A549 (cell line): ENCODE data around the gene MC5R. TPM values are rescaled to one million over a fixed set of nuclear protein-coding genes. Genes with fewer than 3 reads are reported as not detected.

ENCODE experiments used
- ATAC-seq, 2 experiments: fragments of 200-7000 bp in 1 of 2; fragments of >200 bp in 1 of 2; cut with Nextera tagmentation in 1 of 2; cut with Tn5 transposase in 1 of 2; 3 replicates each; pipeline versions ENCODE4 v1.8.0 to v1.9.1; 2018 to 2020; ENCODE audit warnings: mild to moderate bottlenecking in 1 of 2, moderate library complexity in 1 of 2
- CTCF ChIA-PET: fragments of 300-600 bp; sonication (Branson Sonifier 250); formaldehyde crosslinking; extraction: SDS; loops from one replicate; lab custom pipeline; 2021; ENCODE audit warnings: antibody characterized with exemption, inconsistent platforms; lab: Yijun Ruan, JAX
- POLR2A ChIA-PET: fragments of 350-600 bp; formaldehyde crosslinking; extraction: SDS; loops from one replicate; lab custom pipeline; 2021; ENCODE audit warnings: antibody characterized with exemption, inconsistent platforms; lab: Yijun Ruan, JAX
- DNase-seq, 2 experiments: peaks; one replicate each; pipeline versions ENCODE4 v3.0.0 to v3.0.0-alpha.2; 2011 to 2016; ENCODE audit warnings: low read depth in 1 of 2, low spot score in 1 of 2
- FAIRE-seq: peaks from 2 replicates; lab custom pipeline; 2011; peaks lifted over from hg19 to GRCh38; lab: Jason Lieb, UNC
- H3K27ac ChIP-seq, 2 experiments: fragments of >200 bp; sonication (Bioruptor Twin); formaldehyde crosslinking; 3 replicates each; pipeline ENCODE4 v1.5.1; 2016 to 2017
- H3K4me1 ChIP-seq: fragments of >200 bp; sonication (Bioruptor Twin); formaldehyde crosslinking; 3 replicates; pipeline ENCODE4 v1.6.1; 2016
- H3K4me2 ChIP-seq: fragments of >200 bp; sonication (Bioruptor Twin); formaldehyde crosslinking; 3 replicates; pipeline ENCODE4 v1.6.1; 2016
- H3K4me3 ChIP-seq: fragments of >200 bp; sonication (Bioruptor Twin); formaldehyde crosslinking; 3 replicates; pipeline ENCODE4 v1.5.1; 2016
- H3K9me3 ChIP-seq: fragments of >200 bp; sonication (Bioruptor Twin); formaldehyde crosslinking; 3 replicates; pipeline ENCODE4 v1.6.1; 2016
- BCL3 ChIP-seq: fragments of >200 bp; sonication (Bioruptor Twin); formaldehyde crosslinking; IDR thresholded peaks from 3 replicates; pipeline ENCODE4 v1.6.1; 2016
- BHLHE40 ChIP-seq: IDR thresholded peaks from 2 replicates; pipeline ENCODE4 v1.6.1; 2012; ENCODE audit warnings: low read depth, low read length, inconsistent platforms
- CHD4 ChIP-seq: fragments of 200-600 bp; sonication (generic); IDR thresholded peaks from 2 replicates; pipeline ENCODE4 v1.6.1; 2016; ENCODE audit warnings: antibody characterized with exemption, mild to moderate bottlenecking, borderline replicate concordance
- CTCF ChIP-seq: fragments of >200 bp; sonication (Bioruptor Twin); formaldehyde crosslinking; IDR thresholded peaks from 3 replicates; pipeline ENCODE4 v1.5.1; 2016
- ELK1 ChIP-seq: fragments of 150-350 bp; IDR thresholded peaks from 2 replicates; pipeline ENCODE4 v1.6.1; 2014; ENCODE audit warnings: low read depth, mild to moderate bottlenecking, low read length
- FOSB ChIP-seq: fragments of 250-450 bp; sonication (Bioruptor Pico); IDR thresholded peaks from 2 replicates; pipeline ENCODE4 v1.5.0; 2020; ENCODE audit warnings: mild to moderate bottlenecking, moderate library complexity
- FOSL2 ChIP-seq, 2 experiments: fragments of 450-650 bp in 1 of 2; fragments of >200 bp in 1 of 2; sonication (Bioruptor Twin) in 1 of 2; formaldehyde crosslinking; IDR thresholded peaks; 2 replicates each; pipeline versions ENCODE4 v1.5.0 to v1.6.1; 2016 to 2020; ENCODE audit warnings: mild to moderate bottlenecking in 1 of 2, moderate library complexity in 1 of 2
- FOXS1 ChIP-seq: fragments of 250-450 bp; sonication (Bioruptor Pico); IDR thresholded peaks from 2 replicates; pipeline ENCODE4 v1.5.0; 2020; ENCODE audit warnings: mild to moderate bottlenecking, moderate library complexity
- GATA3 ChIP-seq: IDR thresholded peaks from 2 replicates; pipeline ENCODE4 v1.6.1; 2012; ENCODE audit warnings: borderline replicate concordance
- HEYL ChIP-seq: fragments of 250-450 bp; sonication (Bioruptor Pico); IDR thresholded peaks from 2 replicates; pipeline ENCODE4 v1.8.0; 2021; ENCODE audit warnings: mild to moderate bottlenecking, moderate library complexity
- HMGXB4 ChIP-seq: fragments of 250-450 bp; sonication (Bioruptor Pico); IDR thresholded peaks from 2 replicates; pipeline ENCODE4 v1.5.0; 2021; ENCODE audit warnings: mild to moderate bottlenecking, moderate library complexity, borderline replicate concordance
- HOXB5 ChIP-seq: fragments of 250-450 bp; sonication (Bioruptor Pico); IDR thresholded peaks from 2 replicates; pipeline ENCODE4 v1.5.0; 2020; ENCODE audit warnings: mild to moderate bottlenecking, moderate library complexity
- JUNB ChIP-seq: fragments of >200 bp; sonication (Bioruptor Twin); formaldehyde crosslinking; IDR thresholded peaks from 2 replicates; pipeline ENCODE4 v1.6.1; 2016
- KDM5A ChIP-seq: fragments of 200-600 bp; sonication (generic); IDR thresholded peaks from 2 replicates; pipeline ENCODE4 v1.6.1; 2016; ENCODE audit warnings: antibody characterized with exemption, mild to moderate bottlenecking
- MAZ ChIP-seq: fragments of 150-350 bp; IDR thresholded peaks from 2 replicates; pipeline ENCODE4 v1.6.1; 2014; ENCODE audit warnings: antibody characterized with exemption, low read depth, low read length, borderline replicate concordance
- PHF8 ChIP-seq: fragments of 200-600 bp; sonication (generic); IDR thresholded peaks from 2 replicates; pipeline ENCODE4 v1.6.1; 2016; ENCODE audit warnings: low read depth, mild to moderate bottlenecking, antibody characterized with exemption, moderate library complexity, borderline replicate concordance
- RAD21 ChIP-seq, 2 experiments: fragments of >200 bp in 1 of 2; sonication (Bioruptor Twin) in 1 of 2; formaldehyde crosslinking in 1 of 2; IDR thresholded peaks in 1 of 2; conservative IDR thresholded peaks in 1 of 2; 2 replicates in 1 of 2; 3 replicates in 1 of 2; pipeline ENCODE4 v1.6.1; 2012 to 2018; ENCODE audit warnings: inconsistent platforms in 1 of 2
- RARB ChIP-seq: fragments of 250-450 bp; sonication (Bioruptor Pico); IDR thresholded peaks from 2 replicates; pipeline ENCODE4 v1.8.0; 2021; ENCODE audit warnings: mild to moderate bottlenecking, moderate library complexity
- RNF2 ChIP-seq: fragments of 200-600 bp; sonication (generic); IDR thresholded peaks from 2 replicates; pipeline ENCODE4 v1.6.1; 2016; ENCODE audit warnings: low read depth, mild to moderate bottlenecking, antibody characterized with exemption, moderate library complexity, borderline replicate concordance
- SMC3 ChIP-seq: fragments of >200 bp; sonication (Bioruptor Twin); formaldehyde crosslinking; IDR thresholded peaks from 3 replicates; pipeline ENCODE4 v1.6.1; 2018; ENCODE audit warnings: inconsistent platforms
- USF2 ChIP-seq: fragments of 450-650 bp; IDR thresholded peaks from 2 replicates; pipeline ENCODE4 v1.6.1; 2014; ENCODE audit warnings: antibody characterized with exemption
- ZC3H11A ChIP-seq: fragments of 450-650 bp; IDR thresholded peaks from 2 replicates; pipeline ENCODE4 v1.6.1; 2014; ENCODE audit warnings: antibody characterized with exemption, mild to moderate bottlenecking
- WGBS: methylation state at CpG from one replicate; pipeline ENCODE4 v1.1.6; 2017; ENCODE audit errors: missing lambda C conversion rate; 5-methylcytosine and 5-hydroxymethylcytosine counted together
- polyA plus RNA-seq, 4 experiments: library from polyadenylated mRNA; depleted of rRNA in 3 of 4; stranded (reverse); fragments of >200 nt; fragmentation: RNase III in 1 of 4; extraction: RNeasy Plus Mini Kit Qiagen cat#74134 plus additional on column Dnase treatment in 1 of 4; gene quantifications; 2 replicates in 3 of 4; 3 replicates in 1 of 4; pipeline ENCODE4 v1.2.3, GENCODE V29; 2011 to 2017

The MC5R gene
- polyA plus RNA-seq, 2 of the 4 experiments (the other 2 are of a cell fraction), result not detected

GRCh38 chr18:13813271-13813849 is 10.6 kb upstream of the MC5R start:
- no peak for FAIRE-seq
- 27% methylated on average over 4 of the region's 4 CpGs for WGBS
- H3K9me3 ChIP-seq, result no peaks in the 10 kb centered on the region

GRCh38 chr18:13826209-13826608 is 2.3 kb downstream of the MC5R start:
- ChIA-PET POLR2A (no interaction called here), CTCF (no interaction called here)
- Histone ChIP-seq H3K27ac (no peak overlapping the region), H3K4me3 (no peak overlapping the region), H3K4me1 (no peaks in the 10 kb centered on the region), H3K4me2 (no peak overlapping the region), H3K9me3 (no peaks in the 10 kb centered on the region)
- ATAC-seq (no peak), FAIRE-seq (no peak), DNase-seq (no peak)
- WGBS, result 79% methylated on average over 25 of the region's 26 CpGs
- no peak for TF ChIP-seq CHD4
- TF ChIP-seq FOXS1 (CRISPR knock-in tag), result no peak
- TF ChIP-seq FOSB (CRISPR knock-in tag), result no peak
- no peak for TF ChIP-seq BHLHE40
- TF ChIP-seq RARB (CRISPR knock-in tag), result no peak
- TF ChIP-seq BCL3, result no peak
- TF ChIP-seq ZC3H11A, result no peak
- no peak for TF ChIP-seq RAD21 (conservative IDR thresholded peaks at IDR 0.05 in 1 of 2, IDR thresholded peaks at IDR 0.05 in 1 of 2)
- TF ChIP-seq USF2, result no peak
- no peak for TF ChIP-seq PHF8
- no peak for TF ChIP-seq JUNB
- TF ChIP-seq RNF2, result no peak
- no peak for TF ChIP-seq HOXB5 (CRISPR knock-in tag)
- no peak for TF ChIP-seq MAZ
- TF ChIP-seq KDM5A, result no peak

More at GRCh38 chr18:13813271-13813849, 10.6 kb upstream of the MC5R start:
- Histone ChIP-seq H3K27ac (no peak overlapping the region), H3K4me2 (no peak overlapping the region), H3K4me1 (no peaks in the 10 kb centered on the region), H3K4me3 (no peak overlapping the region)
- ChIA-PET CTCF (interaction anchor here (0.8 to 2.8 kb wide), 11 partner anchors 9 to 273 kb away, joined by 3 to 20 read pairs (median 7); partner anchors contain the start of gene MC5R), POLR2A (no interaction called here)
- DNase-seq, result peak; percentile 41 to 53
- ATAC-seq, result peak; percentile 70 to 90; a peak in 3 of 6 replicates
- TF ChIP-seq HEYL (CRISPR knock-in tag), result no peak
- TF ChIP-seq HMGXB4 (CRISPR knock-in tag), result no peak
- peak; percentile 23; the same call in 1 of the 2 replicates for TF ChIP-seq FOSL2 (IDR thresholded peaks at IDR 0.05)
- peak; percentile 75 for TF ChIP-seq FOSL2 (CRISPR knock-in tag; IDR thresholded peaks at IDR 0.05)
- TF ChIP-seq SMC3, result peak; percentile 42; the same call in 1 of the 3 replicates
- TF ChIP-seq PHF8, result no peak
- no peak for TF ChIP-seq FOSB (CRISPR knock-in tag)
- TF ChIP-seq RARB (CRISPR knock-in tag), result no peak
- TF ChIP-seq FOXS1 (CRISPR knock-in tag), result no peak
- TF ChIP-seq GATA3, result no peak
- TF ChIP-seq CTCF, result peak; percentile 43; the same call in 2 of the 3 replicates
- TF ChIP-seq JUNB, result no peak
- TF ChIP-seq RAD21 (conservative IDR thresholded peaks at IDR 0.05 in 1 of 2, IDR thresholded peaks at IDR 0.05 in 1 of 2), result peak; percentile 51 to 57; a peak in 4 of 5 replicates
- no peak for TF ChIP-seq CHD4
- TF ChIP-seq ELK1, result no peak
